Fibroblast of lung (primary cell): ENCODE results near the gene ZBED6. TPM values are rescaled to one million over a fixed set of nuclear protein-coding genes. Genes with fewer than 3 reads are reported as not detected.

Experiments
- DNase-seq, 2 donors: peaks; one replicate each; pipeline versions ENCODE4 v3.0.0 to v3.0.0-alpha.2; 2010; ENCODE audit warnings: low read depth in 2 of 2
- H2AFZ ChIP-seq: 2 replicates; pipeline ENCODE4 v1.5.1; 2012; ENCODE audit warnings: low read length, control low read depth, inconsistent platforms
- H3K27ac ChIP-seq: 2 replicates; pipeline ENCODE4 v1.5.1; 2011; ENCODE audit warnings: low read length, control low read depth; ENCODE audit not compliant: insufficient read depth
- H3K27me3 ChIP-seq: 2 replicates; pipeline ENCODE4 v1.5.1; 2011; ENCODE audit warnings: mild to moderate bottlenecking, low read length; ENCODE audit not compliant: control insufficient read depth, insufficient read depth
- H3K36me3 ChIP-seq: 2 replicates; pipeline ENCODE4 v1.5.1; 2011; ENCODE audit warnings: low read length; ENCODE audit not compliant: control insufficient read depth, insufficient read depth
- H3K4me1 ChIP-seq: 2 replicates; pipeline ENCODE4 v1.5.1; 2011; ENCODE audit warnings: low read length; ENCODE audit not compliant: control insufficient read depth, insufficient read depth; ENCODE audit errors: extremely low read depth
- H3K4me2 ChIP-seq: 2 replicates; pipeline ENCODE4 v1.5.1; 2011; ENCODE audit warnings: low read length, control low read depth; ENCODE audit not compliant: insufficient read depth; ENCODE audit errors: extremely low read depth
- H3K4me3 ChIP-seq, 4 experiments: fragments of 200-600 bp in 1 of 4; sonication (generic) in 1 of 4; replicated peaks in 1 of 4; 2 replicates each; pipeline ENCODE4 v1.5.1; 2011 to 2016; ENCODE audit warnings: low read length in 4 of 4, low read depth in 3 of 4, mild to moderate bottlenecking in 3 of 4, control low read depth in 2 of 4, inconsistent platforms in 1 of 4, mixed read lengths in 1 of 4; ENCODE audit not compliant: insufficient read depth in 1 of 4; ENCODE audit errors: control extremely low read depth in 1 of 4
- H3K79me2 ChIP-seq: 2 replicates; pipeline ENCODE4 v1.5.1; 2012; ENCODE audit warnings: mild to moderate bottlenecking, low read length, inconsistent platforms; ENCODE audit not compliant: control insufficient read depth, insufficient read depth
- H3K9ac ChIP-seq: 2 replicates; pipeline ENCODE4 v1.5.1; 2011; ENCODE audit warnings: mild to moderate bottlenecking, low read length, control low read depth; ENCODE audit not compliant: insufficient read depth
- H3K9me3 ChIP-seq: 2 replicates; pipeline ENCODE4 v1.5.1; 2012; ENCODE audit warnings: low read depth, low read length; ENCODE audit not compliant: control insufficient read depth, insufficient read depth
- H4K20me1 ChIP-seq: 2 replicates; pipeline ENCODE4 v1.5.1; 2011; ENCODE audit warnings: low read length; ENCODE audit not compliant: control insufficient read depth, insufficient read depth; ENCODE audit errors: extremely low read depth
- EZH2 ChIP-seq: IDR thresholded peaks from 2 replicates; pipeline ENCODE4 v1.5.1; 2012; ENCODE audit warnings: low read length, control low read depth, mild to moderate bottlenecking; ENCODE audit errors: missing control alignments
- polyA minus RNA-seq: library from RNA; depleted of rRNA, polyadenylated mRNA; stranded (reverse); fragments of >200 nt; gene quantifications from 2 replicates; pipeline ENCODE4 v1.2.3, GENCODE V29; 2011; ENCODE audit warnings: low replicate concordance
- polyA plus RNA-seq, 2 donors: library from polyadenylated mRNA; depleted of rRNA in 1 of 2; stranded (reverse) in 1 of 2; unstranded in 1 of 2; fragments of >200 nt; gene quantifications; 2 replicates each; pipeline ENCODE4 v1.2.1, GENCODE V29; 2011 to 2012; ENCODE audit warnings: missing spikeins in 1 of 2
- total RNA-seq: library from RNA; depleted of rRNA; stranded (reverse); fragments of >200 nt; gene quantifications from 2 replicates; pipeline ENCODE4 v1.2.1, GENCODE V29; 2014
- TF ChIP-seq, protein P1 (sequence below), 2 donors: IDR thresholded peaks in 1 of 2; conservative IDR thresholded peaks in 1 of 2; 1 replicate in 1 of 2; 2 replicates in 1 of 2; pipeline ENCODE4 v1.5.1; 2011 to 2012; ENCODE audit warnings: low read length in 2 of 2, control low read depth in 1 of 2, inconsistent platforms in 1 of 2, low read depth in 1 of 2, mild to moderate bottlenecking in 1 of 2

ZBED6 gene, protein sequence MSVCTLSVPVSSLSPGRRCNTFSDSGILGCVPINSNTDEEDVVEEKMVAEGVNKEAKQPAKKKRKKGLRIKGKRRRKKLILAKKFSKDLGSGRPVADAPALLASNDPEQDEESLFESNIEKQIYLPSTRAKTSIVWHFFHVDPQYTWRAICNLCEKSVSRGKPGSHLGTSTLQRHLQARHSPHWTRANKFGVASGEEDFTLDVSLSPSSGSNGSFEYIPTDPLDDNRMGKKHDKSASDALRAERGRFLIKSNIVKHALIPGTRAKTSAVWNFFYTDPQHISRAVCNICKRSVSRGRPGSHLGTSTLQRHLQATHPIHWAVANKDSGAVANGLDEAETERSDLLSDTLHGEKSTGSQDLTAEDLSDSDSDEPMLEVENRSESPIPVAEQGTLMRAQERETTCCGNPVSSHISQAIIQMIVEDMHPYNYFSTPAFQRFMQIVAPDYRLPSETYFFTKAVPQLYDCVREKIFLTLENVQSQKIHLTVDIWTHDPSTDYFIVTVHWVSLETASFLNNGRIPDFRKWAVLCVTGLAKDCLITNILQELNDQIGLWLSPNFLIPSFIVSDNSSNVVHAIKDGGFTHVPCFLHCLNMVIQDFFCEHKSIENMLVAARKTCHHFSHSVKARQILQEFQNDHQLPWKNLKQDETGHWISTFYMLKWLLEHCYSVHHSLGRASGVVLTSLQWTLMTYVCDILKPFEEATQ (N-terminal part only)
- 12.3 and 12.7 TPM in 2 replicates for total RNA-seq
- polyA plus RNA-seq: 12.0 and 19.5 TPM in 2 replicates
- 4.7 and 7.8 TPM in 2 replicates for polyA plus RNA-seq (2012)
- 13.7 and 16.5 TPM in 2 replicates for polyA minus RNA-seq

DNA sequence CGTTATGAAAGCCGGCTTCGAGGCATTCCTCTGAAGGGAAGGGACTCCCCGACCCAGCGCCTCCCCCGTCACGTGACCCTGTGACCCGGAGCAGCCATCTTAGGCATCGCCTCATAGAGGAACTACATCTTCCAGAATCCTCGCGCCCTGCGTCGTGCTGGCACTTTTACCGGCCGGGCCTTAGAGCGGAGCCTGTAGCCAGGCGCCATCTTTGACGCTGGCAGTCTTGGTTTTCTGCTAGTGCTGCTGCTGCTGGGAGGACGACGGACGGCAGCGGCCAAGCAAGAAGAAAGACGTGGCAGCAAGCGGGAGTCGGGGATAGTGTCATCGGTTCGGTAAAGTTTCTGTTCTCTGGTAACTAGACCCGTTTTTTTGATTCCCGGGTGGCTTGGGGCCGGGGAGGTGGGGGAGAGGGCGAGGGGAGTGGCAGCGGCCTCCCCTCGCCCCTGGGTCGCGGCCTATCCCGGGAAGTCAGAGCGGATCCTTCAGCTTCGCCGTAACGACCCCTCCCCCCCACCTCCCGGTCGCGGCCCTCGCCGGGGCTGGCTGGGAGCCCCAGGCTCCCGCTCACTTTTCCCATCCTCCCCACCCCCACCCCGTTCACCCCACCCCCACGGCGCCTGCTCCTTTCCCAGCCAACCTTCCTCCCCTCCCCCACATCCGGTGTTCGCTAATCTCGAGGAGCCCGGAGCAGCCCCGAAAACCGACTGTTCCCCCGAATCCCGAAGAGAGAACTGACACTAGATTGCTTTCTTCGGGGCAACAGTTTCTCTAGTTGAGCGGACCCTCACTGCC is at the start of gene ZBED6, which contains the start of gene ZC3H11A:
TSS of gene ZBED6 (plus strand) at position 183 of the 795 bp plus-strand sequence. CDS start 1,900 bp downstream, outside the sequence.
TSS of gene ZC3H11A (plus strand) at position 183 of the 795 bp plus-strand sequence. CDS start 21,448 bp downstream, outside the sequence.
- TF ChIP-seq, protein P1, sequence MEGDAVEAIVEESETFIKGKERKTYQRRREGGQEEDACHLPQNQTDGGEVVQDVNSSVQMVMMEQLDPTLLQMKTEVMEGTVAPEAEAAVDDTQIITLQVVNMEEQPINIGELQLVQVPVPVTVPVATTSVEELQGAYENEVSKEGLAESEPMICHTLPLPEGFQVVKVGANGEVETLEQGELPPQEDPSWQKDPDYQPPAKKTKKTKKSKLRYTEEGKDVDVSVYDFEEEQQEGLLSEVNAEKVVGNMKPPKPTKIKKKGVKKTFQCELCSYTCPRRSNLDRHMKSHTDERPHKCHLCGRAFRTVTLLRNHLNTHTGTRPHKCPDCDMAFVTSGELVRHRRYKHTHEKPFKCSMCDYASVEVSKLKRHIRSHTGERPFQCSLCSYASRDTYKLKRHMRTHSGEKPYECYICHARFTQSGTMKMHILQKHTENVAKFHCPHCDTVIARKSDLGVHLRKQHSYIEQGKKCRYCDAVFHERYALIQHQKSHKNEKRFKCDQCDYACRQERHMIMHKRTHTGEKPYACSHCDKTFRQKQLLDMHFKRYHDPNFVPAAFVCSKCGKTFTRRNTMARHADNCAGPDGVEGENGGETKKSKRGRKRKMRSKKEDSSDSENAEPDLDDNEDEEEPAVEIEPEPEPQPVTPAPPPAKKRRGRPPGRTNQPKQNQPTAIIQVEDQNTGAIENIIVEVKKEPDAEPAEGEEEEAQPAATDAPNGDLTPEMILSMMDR (conservative IDR thresholded peaks at IDR 0.05 in 1 of 2, IDR thresholded peaks at IDR 0.05 in 1 of 2; ENCODE audit: low read depth in 1 of 2, low read length in 2 of 2): no peak
- TF ChIP-seq EZH2: no peak
- DNase-seq: peak; percentile 97 to 99
- peak within 1 kb of the TSS; percentile 75 to 90 (median 84) for H3K4me3 ChIP-seq
- no peaks in the 10 kb centered on the region for H3K27me3 ChIP-seq
- peaks cover 8% of the 10 kb centered on the region for H3K4me1 ChIP-seq
- H4K20me1 ChIP-seq: no peaks in the 10 kb centered on the region
- H3K9me3 ChIP-seq: no peaks in the 10 kb centered on the region
- H3K36me3 ChIP-seq: peaks cover 5% of the 10 kb centered on the region
- peaks cover 48% of the 10 kb centered on the region for H3K79me2 ChIP-seq
- H3K4me2 ChIP-seq: peak within 1 kb of the TSS; percentile 96
- H2AFZ ChIP-seq: peak within 1 kb of the TSS; percentile 4
- H3K27ac ChIP-seq: peak within 1 kb of the TSS; percentile 95
- H3K9ac ChIP-seq: peak within 1 kb of the TSS; percentile 88

DNA sequence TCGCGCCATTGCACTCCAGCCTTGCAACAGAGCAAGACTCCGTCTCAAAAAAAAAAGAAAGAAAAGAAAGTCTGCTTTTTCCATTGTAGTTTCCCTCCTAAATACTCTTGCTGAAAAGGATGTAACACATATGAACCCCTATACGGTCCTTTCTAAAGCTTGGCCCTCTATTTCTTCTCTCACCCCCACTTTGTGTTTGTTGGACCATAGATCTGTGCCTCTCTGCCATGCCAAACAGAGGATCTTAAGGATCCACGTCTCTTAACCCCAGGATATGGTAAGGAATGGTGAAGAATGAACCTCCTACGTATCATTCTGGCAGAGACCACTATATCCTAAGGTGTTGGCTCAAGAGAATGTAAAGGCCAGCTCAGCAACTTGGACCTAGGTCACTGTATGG is 49.1 kb upstream of the ZBED6 start:
- no peaks in the 10 kb centered on the region for H3K27me3 ChIP-seq
- DNase-seq: no peak
- no peak overlapping the region for H3K4me2 ChIP-seq
- H3K27ac ChIP-seq: no peak overlapping the region
- peaks cover 2% of the 10 kb centered on the region for H3K4me1 ChIP-seq
- H2AFZ ChIP-seq: no peak overlapping the region
- H3K9me3 ChIP-seq: no peaks in the 10 kb centered on the region
- H4K20me1 ChIP-seq: no peaks in the 10 kb centered on the region
- H3K79me2 ChIP-seq: no peaks in the 10 kb centered on the region
- no peaks in the 10 kb centered on the region for H3K36me3 ChIP-seq
- H3K4me3 ChIP-seq: no peak overlapping the region
- no peak overlapping the region for H3K9ac ChIP-seq
- no peak for TF ChIP-seq EZH2
- TF ChIP-seq, protein P1 (conservative IDR thresholded peaks at IDR 0.05 in 1 of 2, IDR thresholded peaks at IDR 0.05 in 1 of 2; ENCODE audit: low read depth in 1 of 2, low read length in 2 of 2): no peak
